PFSK-1 (cell line): ENCODE data around the gene EPHA5.

Source experiments
- FOXP2 ChIP-seq: optimal IDR thresholded peaks from 2 replicates; pipeline ENCODE3; 2011; ENCODE audit warnings: borderline replicate concordance, control low read depth, inconsistent platforms; ENCODE audit not compliant: insufficient read depth; ENCODE audit errors: extremely low read length, extremely low read depth
- POLR2AphosphoS5 ChIP-seq: IDR thresholded peaks from 2 replicates; pipeline ENCODE4 v1.6.1; 2012; ENCODE audit warnings: low read depth, mild to moderate bottlenecking, control low read depth, low read length, moderate library complexity
- SIN3A ChIP-seq: IDR thresholded peaks from 2 replicates; pipeline ENCODE4 v1.6.1; 2012; ENCODE audit warnings: mild to moderate bottlenecking, low read length, moderate library complexity, borderline replicate concordance; ENCODE audit not compliant: insufficient read depth
- TAF1 ChIP-seq: IDR thresholded peaks from 2 replicates; pipeline ENCODE4 v1.6.1; 2012; ENCODE audit warnings: low read length, control low read depth, borderline replicate concordance; ENCODE audit not compliant: insufficient read depth
- TF ChIP-seq, protein P1 (sequence below), 2 experiments: IDR thresholded peaks; 2 replicates each; pipeline versions ENCODE4 v1.6.1 to v1.8.0; 2011 to 2012; ENCODE audit warnings: low read depth in 2 of 2, low read length in 2 of 2, control low read depth in 1 of 2, inconsistent platforms in 1 of 2, mild to moderate bottlenecking in 1 of 2, moderate library complexity in 1 of 2; ENCODE audit not compliant: insufficient read depth in 1 of 2

Gene EPHA5

DNA sequence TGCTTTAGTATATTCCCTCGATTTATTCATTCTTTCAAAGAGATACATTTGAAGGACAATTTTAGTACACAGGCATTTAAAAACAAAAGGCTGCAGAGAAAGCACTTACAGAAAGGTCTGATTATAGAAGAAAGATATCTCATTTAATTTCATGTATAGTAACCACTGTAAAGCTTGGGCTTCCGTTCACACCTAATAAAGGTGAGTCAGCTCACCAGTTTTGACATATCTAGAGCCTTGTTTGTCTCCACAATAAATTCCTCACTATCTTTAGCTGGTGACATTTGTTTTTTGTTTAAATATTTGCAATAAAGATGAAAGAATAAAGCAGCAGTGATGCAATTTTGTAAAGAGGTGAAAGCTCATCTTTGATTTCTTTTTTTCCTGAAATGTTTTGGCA, 1.1 kb upstream of the EPHA5 start:
- no peak for TF ChIP-seq TAF1
- no peak for TF ChIP-seq FOXP2
- no peak for TF ChIP-seq SIN3A
- TF ChIP-seq, protein P1, sequence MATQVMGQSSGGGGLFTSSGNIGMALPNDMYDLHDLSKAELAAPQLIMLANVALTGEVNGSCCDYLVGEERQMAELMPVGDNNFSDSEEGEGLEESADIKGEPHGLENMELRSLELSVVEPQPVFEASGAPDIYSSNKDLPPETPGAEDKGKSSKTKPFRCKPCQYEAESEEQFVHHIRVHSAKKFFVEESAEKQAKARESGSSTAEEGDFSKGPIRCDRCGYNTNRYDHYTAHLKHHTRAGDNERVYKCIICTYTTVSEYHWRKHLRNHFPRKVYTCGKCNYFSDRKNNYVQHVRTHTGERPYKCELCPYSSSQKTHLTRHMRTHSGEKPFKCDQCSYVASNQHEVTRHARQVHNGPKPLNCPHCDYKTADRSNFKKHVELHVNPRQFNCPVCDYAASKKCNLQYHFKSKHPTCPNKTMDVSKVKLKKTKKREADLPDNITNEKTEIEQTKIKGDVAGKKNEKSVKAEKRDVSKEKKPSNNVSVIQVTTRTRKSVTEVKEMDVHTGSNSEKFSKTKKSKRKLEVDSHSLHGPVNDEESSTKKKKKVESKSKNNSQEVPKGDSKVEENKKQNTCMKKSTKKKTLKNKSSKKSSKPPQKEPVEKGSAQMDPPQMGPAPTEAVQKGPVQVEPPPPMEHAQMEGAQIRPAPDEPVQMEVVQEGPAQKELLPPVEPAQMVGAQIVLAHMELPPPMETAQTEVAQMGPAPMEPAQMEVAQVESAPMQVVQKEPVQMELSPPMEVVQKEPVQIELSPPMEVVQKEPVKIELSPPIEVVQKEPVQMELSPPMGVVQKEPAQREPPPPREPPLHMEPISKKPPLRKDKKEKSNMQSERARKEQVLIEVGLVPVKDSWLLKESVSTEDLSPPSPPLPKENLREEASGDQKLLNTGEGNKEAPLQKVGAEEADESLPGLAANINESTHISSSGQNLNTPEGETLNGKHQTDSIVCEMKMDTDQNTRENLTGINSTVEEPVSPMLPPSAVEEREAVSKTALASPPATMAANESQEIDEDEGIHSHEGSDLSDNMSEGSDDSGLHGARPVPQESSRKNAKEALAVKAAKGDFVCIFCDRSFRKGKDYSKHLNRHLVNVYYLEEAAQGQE (IDR thresholded peaks at IDR 0.05; ENCODE audit: insufficient read depth in 1 of 2, low read depth in 2 of 2, low read length in 2 of 2): no peak
- TF ChIP-seq POLR2AphosphoS5: no peak

DNA sequence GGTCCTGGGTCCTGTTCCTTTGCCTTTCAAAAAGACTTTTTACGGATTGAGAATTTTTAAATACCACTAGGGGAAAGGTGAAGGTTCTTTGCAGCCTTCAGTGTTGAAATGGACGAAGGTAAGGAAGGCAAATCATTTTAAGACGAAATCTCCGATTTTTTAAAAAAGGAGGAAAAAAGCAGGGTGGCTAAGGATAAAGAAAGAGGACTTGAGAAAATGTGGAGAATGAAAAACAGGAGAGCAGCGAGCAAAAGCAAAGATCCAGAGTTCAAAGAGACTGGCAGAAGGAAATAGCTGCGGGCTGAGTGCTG, 314 bp downstream of the EPHA5 start:
- TF ChIP-seq SIN3A (no peak), TAF1 (no peak), POLR2AphosphoS5 (no peak), FOXP2 (no peak)
- TF ChIP-seq, protein P1 (IDR thresholded peaks at IDR 0.05; ENCODE audit: insufficient read depth in 1 of 2, low read depth in 2 of 2, low read length in 2 of 2): no peak

DNA sequence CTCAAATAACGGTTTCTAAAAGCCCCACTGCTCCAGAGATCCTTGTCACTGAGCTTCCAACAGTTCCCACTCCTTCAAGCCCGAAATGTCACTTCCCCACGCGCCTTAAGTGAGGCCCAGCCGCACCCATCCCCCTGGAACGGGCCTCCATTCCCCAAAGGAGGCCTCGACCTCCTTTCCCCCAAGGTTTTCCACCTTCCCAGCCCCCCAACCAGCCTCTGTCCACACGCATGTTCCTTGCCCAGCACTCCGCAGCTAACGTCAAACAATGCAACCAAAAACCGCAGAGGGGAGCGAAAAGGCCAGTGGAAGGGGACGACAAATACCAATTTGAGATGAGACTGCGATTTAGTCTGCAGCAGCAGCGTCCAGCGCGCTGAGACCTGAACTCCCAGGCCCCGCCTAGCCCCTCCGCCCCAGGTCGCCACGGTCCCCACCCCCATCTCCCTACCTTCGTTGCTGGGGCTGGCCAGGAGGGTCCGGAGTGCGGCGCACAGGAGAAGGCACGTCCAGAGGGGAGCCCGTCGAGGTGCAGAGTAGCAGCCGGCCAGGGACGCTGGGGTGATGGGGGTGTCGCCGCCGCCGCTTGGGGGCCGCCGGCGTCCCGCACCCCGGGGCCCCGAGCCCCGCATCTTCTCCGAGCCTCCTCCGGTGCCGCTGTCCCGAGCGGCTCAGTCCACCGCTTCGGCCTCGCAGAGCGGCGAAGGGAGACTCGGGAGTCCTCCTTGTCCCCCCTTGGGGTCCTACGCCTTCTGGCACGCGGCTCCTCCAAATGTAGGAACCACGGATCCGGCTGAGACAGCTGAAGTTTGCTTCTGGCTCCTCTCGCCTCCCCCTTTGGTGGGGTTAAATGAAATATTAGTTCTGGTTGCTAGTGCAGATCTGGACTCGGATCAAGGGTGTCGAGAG, 924 bp downstream of the EPHA5 start:
- TF ChIP-seq, protein P1 (IDR thresholded peaks at IDR 0.05; ENCODE audit: insufficient read depth in 1 of 2, low read depth in 2 of 2, low read length in 2 of 2): no peak
- no peak for TF ChIP-seq TAF1
- TF ChIP-seq FOXP2: no peak
- no peak for TF ChIP-seq POLR2AphosphoS5
- TF ChIP-seq SIN3A: no peak

DNA sequence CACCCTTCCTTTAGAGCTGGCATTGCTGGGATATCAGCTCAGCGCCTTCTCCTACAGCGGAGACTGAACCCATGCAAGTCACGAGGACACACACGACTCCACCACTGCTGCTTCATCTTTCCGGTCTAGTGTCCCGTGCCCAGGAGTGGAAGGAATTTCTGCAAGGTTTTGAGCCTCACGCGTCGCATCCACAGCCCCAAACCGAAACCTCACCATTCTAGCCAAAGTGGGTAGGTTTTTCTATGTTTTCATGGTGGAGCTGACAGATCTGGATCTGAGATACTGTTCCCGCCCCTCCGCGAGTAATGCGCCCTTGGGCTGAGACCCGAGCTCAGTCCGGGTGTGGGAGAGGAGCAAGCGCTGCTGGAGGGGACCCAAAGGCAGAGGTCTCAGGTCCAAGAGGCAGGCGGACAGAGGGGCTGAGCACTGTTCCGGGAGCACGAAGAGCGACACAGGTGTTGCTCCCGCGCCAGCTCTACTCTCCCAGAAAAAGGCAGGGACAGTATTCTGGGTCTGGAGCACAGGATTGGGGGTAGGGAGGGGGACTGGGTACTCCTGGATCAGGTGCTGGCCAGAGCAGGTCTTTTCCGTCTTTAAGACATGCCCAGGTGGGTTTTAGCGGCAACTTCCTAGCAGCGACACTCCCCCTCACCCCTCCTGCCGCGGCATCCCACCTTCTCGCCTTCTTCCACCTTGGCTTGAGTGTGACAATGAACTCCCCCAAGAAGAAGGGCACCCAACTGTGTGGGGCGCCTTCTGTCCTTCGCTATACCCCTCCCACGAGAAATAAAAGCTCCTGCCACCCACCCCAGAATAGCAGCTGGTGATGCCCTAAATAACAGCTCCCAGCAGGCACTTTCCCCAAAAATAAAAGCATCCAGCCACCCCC, 1.8 kb downstream of the EPHA5 start:
- TF ChIP-seq FOXP2 (no peak), SIN3A (no peak), POLR2AphosphoS5 (no peak), TAF1 (no peak)
- TF ChIP-seq, protein P1 (IDR thresholded peaks at IDR 0.05; ENCODE audit: insufficient read depth in 1 of 2, low read depth in 2 of 2, low read length in 2 of 2): no peak

DNA sequence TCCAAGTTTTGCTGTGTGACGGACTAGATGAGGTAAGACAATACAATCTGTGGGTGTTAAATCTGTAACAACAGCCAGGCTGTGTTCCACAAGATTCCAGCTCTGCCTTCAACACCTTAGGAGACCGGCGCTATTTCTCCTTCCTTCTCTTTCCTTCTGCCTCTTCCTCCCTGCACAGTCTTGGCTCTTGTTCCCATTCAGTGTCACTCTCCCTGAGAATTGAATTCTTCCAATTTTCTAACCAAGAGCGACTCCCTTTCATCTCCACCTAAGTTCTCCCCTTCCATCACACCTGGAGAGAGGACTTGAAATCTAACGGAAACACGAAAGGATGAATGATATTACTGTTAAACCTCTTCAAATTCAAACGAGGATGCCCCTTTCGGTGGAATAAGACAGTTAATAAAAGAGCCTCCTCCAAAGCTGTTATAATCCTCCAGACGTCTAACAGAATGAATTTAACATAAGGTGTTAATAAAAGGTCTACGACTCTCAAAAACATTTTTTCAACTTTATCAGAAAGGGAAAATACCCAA, 2.7 kb downstream of the EPHA5 start:
- no peak for TF ChIP-seq TAF1
